Panc1 (cell line): ENCODE measurements around the gene E2F1. TPM values are rescaled to one million over a fixed set of nuclear protein-coding genes. Genes with fewer than 3 reads are reported as not detected.
A peak's percentile ranks its signal among the peaks of the same experiment; 100 is the strongest.

Source experiments
- ATAC-seq: fragments of 200-7000 bp; cut with Tn5 transposase; 2 replicates; pipeline ENCODE4 v1.9.1; 2020; ENCODE audit warnings: mild to moderate bottlenecking, moderate library complexity
- BruUV-seq: library from RNA; stranded (reverse); fragments of 400-500 nt; replicated peaks from 2 replicates; lab custom pipeline; 2021; lab: Mats Ljungman, UMichigan
- CTCF ChIA-PET: fragments of 300-600 bp; sonication (Branson Sonifier 250); formaldehyde crosslinking; loops from one replicate; lab custom pipeline; 2022; ENCODE audit warnings: antibody characterized with exemption; lab: Charles Lee
- POLR2A ChIA-PET: fragments of 300-600 bp; sonication (Branson Sonifier 250); formaldehyde crosslinking; loops from one replicate; lab custom pipeline; 2022; ENCODE audit warnings: antibody characterized with exemption; lab: Charles Lee
- DNase-seq: peaks from one replicate; pipeline ENCODE4 v3.0.0-alpha.2; 2010; ENCODE audit warnings: low read depth, low spot score
- H3K27ac ChIP-seq: 2 replicates; pipeline ENCODE4 v1.5.1; 2011; ENCODE audit warnings: mild to moderate bottlenecking, low read length, inconsistent platforms
- H3K27me3 ChIP-seq: fragments of 200-500 bp; sonication (Bioruptor generic); 2 replicates; pipeline ENCODE4 v1.6.0; 2014; ENCODE audit warnings: low read length, inconsistent platforms; ENCODE audit not compliant: control insufficient read depth, insufficient read depth
- H3K36me3 ChIP-seq: fragments of 200-500 bp; sonication (Bioruptor generic); 2 replicates; pipeline ENCODE4 v1.5.1; 2014; ENCODE audit warnings: inconsistent platforms, mild to moderate bottlenecking, low read length, moderate library complexity; ENCODE audit not compliant: control insufficient read depth, insufficient read depth
- H3K4me1 ChIP-seq: 2 replicates; pipeline ENCODE4 v1.5.1; 2011; ENCODE audit warnings: inconsistent platforms, mild to moderate bottlenecking, low read length, moderate library complexity; ENCODE audit not compliant: control insufficient read depth, insufficient read depth
- H3K4me3 ChIP-seq, 2 experiments: 2 replicates each; pipeline ENCODE4 v1.5.1; 2011 to 2012; ENCODE audit warnings: low read depth in 2 of 2, low read length in 2 of 2, mild to moderate bottlenecking in 2 of 2, inconsistent platforms in 1 of 2, moderate library complexity in 1 of 2
- H3K9me3 ChIP-seq: fragments of 200-500 bp; sonication (Bioruptor generic); 2 replicates; pipeline ENCODE4 v1.5.1; 2014; ENCODE audit warnings: low read depth, mild to moderate bottlenecking, inconsistent platforms, low read length, moderate library complexity; ENCODE audit not compliant: control insufficient read depth, insufficient read depth
- POLR2AphosphoS5 ChIP-seq: IDR thresholded peaks from 2 replicates; pipeline ENCODE4 v1.6.1; 2012; ENCODE audit warnings: mild to moderate bottlenecking, low read depth, low read length, moderate library complexity
- SIN3A ChIP-seq: IDR thresholded peaks from 2 replicates; pipeline ENCODE4 v1.6.1; 2012; ENCODE audit warnings: low read depth, mild to moderate bottlenecking, low read length, moderate library complexity, borderline replicate concordance; ENCODE audit not compliant: insufficient read depth
- TCF7L2 ChIP-seq: IDR thresholded peaks from 2 replicates; pipeline ENCODE4 v1.6.1; 2011; ENCODE audit warnings: mild to moderate bottlenecking, low read depth, low read length, inconsistent platforms
- in situ Hi-C: cut with HindIII; loops from 2 replicates; pipeline ENCODE4 v1.10.0; 2016; ENCODE audit warnings: low sequenced_read_pairs, low pct_unique_long_range_greater_than_20kb
- intact Hi-C: fragments of 100-400 bp; cut with micrococcal nuclease; formaldehyde crosslinking; loops from one replicate; pipeline ENCODE4 v1.10.0; 2022; ENCODE audit not compliant: unreplicated experiment
- total RNA-seq: library from RNA; stranded (reverse); gene quantifications from one replicate; pipeline ENCODE4 v1.2.1, GENCODE V29; 2021; ENCODE audit not compliant: unreplicated experiment
- TF ChIP-seq, protein P1 (sequence below), 2 experiments: IDR thresholded peaks; 2 replicates each; pipeline ENCODE4 v1.6.1; 2011 to 2012; ENCODE audit warnings: low read depth in 2 of 2, control low read depth in 1 of 2, low read length in 1 of 2, mild to moderate bottlenecking in 1 of 2, moderate library complexity in 1 of 2; ENCODE audit not compliant: insufficient read depth in 1 of 2
- TF ChIP-seq, protein P2 (sequence below): fragments of 450-650 bp; IDR thresholded peaks from 2 replicates; pipeline ENCODE4 v1.5.1; 2017; ENCODE audit warnings: mild to moderate bottlenecking

The E2F1 gene
- total RNA-seq, 1 experiment from 2014 or later: 64.2 TPM

DNA sequence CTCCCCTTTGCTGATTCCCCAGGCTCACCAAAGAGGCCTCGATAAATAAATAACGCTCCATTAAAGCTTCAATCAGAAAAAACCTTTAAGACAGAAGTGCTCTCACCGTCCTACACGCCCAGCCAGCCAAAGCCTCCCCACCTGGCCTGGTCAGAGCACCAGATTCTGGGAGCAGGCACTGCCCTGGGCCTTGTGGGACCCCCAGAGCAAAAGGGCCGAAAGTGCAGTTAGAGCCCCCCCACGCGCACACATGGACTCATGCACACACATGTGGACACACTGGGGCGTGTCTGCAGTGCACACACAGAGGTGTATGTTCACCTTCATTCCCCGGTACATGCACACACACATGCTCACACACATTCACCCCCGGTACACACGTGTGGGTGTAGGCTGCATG, 10.1 kb downstream of the E2F1 start:
- in situ Hi-C loops (no loop called here), intact Hi-C loops (no loop called here)
- ATAC-seq (no peak), DNase-seq (no peak)
- ChIA-PET POLR2A (no interaction called here), CTCF (no interaction called here)
- no TSS peak for BruUV-seq
- Histone ChIP-seq H3K36me3 (peaks cover 6% of the 10 kb centered on the region; the same call in 1 of the 2 replicates), H3K27ac (peak overlapping the region; percentile 94; the same call in 1 of the 2 replicates), H3K4me1 (peaks cover 24% of the 10 kb centered on the region), H3K27me3 (no peaks in the 10 kb centered on the region), H3K9me3 (no peaks in the 10 kb centered on the region), H3K4me3 (no peak overlapping the region)
- TF ChIP-seq POLR2AphosphoS5 (no peak), TCF7L2 (no peak), SIN3A (no peak)
- TF ChIP-seq, protein P1, sequence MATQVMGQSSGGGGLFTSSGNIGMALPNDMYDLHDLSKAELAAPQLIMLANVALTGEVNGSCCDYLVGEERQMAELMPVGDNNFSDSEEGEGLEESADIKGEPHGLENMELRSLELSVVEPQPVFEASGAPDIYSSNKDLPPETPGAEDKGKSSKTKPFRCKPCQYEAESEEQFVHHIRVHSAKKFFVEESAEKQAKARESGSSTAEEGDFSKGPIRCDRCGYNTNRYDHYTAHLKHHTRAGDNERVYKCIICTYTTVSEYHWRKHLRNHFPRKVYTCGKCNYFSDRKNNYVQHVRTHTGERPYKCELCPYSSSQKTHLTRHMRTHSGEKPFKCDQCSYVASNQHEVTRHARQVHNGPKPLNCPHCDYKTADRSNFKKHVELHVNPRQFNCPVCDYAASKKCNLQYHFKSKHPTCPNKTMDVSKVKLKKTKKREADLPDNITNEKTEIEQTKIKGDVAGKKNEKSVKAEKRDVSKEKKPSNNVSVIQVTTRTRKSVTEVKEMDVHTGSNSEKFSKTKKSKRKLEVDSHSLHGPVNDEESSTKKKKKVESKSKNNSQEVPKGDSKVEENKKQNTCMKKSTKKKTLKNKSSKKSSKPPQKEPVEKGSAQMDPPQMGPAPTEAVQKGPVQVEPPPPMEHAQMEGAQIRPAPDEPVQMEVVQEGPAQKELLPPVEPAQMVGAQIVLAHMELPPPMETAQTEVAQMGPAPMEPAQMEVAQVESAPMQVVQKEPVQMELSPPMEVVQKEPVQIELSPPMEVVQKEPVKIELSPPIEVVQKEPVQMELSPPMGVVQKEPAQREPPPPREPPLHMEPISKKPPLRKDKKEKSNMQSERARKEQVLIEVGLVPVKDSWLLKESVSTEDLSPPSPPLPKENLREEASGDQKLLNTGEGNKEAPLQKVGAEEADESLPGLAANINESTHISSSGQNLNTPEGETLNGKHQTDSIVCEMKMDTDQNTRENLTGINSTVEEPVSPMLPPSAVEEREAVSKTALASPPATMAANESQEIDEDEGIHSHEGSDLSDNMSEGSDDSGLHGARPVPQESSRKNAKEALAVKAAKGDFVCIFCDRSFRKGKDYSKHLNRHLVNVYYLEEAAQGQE (IDR thresholded peaks at IDR 0.05; ENCODE audit: insufficient read depth in 1 of 2, low read depth in 2 of 2, low read length in 1 of 2): no peak
- TF ChIP-seq, protein P2, sequence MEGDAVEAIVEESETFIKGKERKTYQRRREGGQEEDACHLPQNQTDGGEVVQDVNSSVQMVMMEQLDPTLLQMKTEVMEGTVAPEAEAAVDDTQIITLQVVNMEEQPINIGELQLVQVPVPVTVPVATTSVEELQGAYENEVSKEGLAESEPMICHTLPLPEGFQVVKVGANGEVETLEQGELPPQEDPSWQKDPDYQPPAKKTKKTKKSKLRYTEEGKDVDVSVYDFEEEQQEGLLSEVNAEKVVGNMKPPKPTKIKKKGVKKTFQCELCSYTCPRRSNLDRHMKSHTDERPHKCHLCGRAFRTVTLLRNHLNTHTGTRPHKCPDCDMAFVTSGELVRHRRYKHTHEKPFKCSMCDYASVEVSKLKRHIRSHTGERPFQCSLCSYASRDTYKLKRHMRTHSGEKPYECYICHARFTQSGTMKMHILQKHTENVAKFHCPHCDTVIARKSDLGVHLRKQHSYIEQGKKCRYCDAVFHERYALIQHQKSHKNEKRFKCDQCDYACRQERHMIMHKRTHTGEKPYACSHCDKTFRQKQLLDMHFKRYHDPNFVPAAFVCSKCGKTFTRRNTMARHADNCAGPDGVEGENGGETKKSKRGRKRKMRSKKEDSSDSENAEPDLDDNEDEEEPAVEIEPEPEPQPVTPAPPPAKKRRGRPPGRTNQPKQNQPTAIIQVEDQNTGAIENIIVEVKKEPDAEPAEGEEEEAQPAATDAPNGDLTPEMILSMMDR: no peak

DNA sequence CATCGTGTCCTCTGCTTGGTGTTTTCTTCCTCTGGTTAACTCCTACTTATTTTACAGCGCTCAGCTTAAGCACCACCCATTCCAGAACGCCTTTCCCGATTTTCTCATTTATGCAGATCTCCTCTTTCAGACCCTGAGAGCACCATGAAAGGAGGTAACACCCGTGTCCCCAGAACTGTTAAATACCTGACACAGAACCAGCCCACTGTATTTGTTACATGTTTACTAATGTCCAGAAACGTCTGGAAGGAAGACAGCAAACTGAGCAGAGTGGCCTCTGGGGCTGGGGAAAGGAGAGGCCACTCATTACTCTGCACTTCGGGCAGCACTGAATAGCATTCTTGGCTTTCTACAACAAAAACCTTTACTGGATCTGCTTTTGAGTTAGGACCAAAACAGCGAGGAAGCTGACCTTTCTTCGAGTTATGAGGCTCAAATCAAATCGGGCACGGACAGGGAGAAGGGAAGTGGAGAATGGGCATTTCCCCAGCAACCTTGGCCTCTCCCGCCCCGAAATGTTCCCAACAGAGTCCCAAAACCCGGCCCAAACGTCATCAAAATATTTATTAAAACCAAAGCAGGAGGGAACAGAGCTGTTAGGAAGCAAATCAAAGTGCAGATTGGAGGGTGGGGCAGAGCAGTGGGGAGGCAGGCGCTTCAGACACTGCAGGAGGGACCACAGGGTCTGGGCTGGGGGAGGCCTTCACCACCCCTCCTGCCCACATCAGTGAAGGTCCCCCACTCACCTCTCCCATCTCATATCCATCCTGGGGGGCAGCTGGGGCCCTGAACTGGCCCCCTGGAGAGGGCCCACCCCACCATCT, 10.8 kb downstream of the E2F1 start:
- H3K27me3 ChIP-seq: no peaks in the 10 kb centered on the region
- DNase-seq (no peak), ATAC-seq (peak; percentile 11)
- peaks cover 24% of the 10 kb centered on the region for H3K4me1 ChIP-seq
- TF ChIP-seq TCF7L2: no peak
- TF ChIP-seq, protein P2: no peak
- TF ChIP-seq POLR2AphosphoS5: no peak
- TF ChIP-seq, protein P1 (IDR thresholded peaks at IDR 0.05; ENCODE audit: insufficient read depth in 1 of 2, low read depth in 2 of 2, low read length in 1 of 2): no peak
- TF ChIP-seq SIN3A: no peak
- H3K27ac ChIP-seq: peak overlapping the region; percentile 94
- ChIA-PET CTCF (no interaction called here), POLR2A (interaction anchor here (0.6 kb wide), 1 partner anchor 111 kb away, joined by 4 read pairs; no protein-coding TSS in a partner anchor)
- in situ Hi-C loops (no loop called here), intact Hi-C loops (no loop called here)
- no TSS peak for BruUV-seq
- H3K4me3 ChIP-seq: peak overlapping the region; percentile 60 to 74
- H3K9me3 ChIP-seq: no peaks in the 10 kb centered on the region
- H3K36me3 ChIP-seq: peaks cover 6% of the 10 kb centered on the region; the same call in 1 of the 2 replicates
